MM.1S (cell line): Measurements from ENCODE around the gene ARHGEF6.

Experiments used
- DNase-seq: peaks from one replicate; pipeline ENCODE4 v3.0.0-alpha.2; 2015
- H2AFZ ChIP-seq: fragments of 300-600 bp; sonication (generic); 2 replicates; pipeline ENCODE4 v1.6.0; 2016; ENCODE audit warnings: antibody characterized with exemption, low read length
- H3F3A ChIP-seq: fragments of 300-600 bp; sonication (generic); 2 replicates; pipeline ENCODE4 v1.6.1; 2016; ENCODE audit warnings: mild to moderate bottlenecking, antibody characterized with exemption, low read length, moderate library complexity, mixed read lengths; ENCODE audit not compliant: insufficient read depth
- H3K27ac ChIP-seq: fragments of 300-600 bp; sonication (generic); 2 replicates; pipeline ENCODE4 v1.5.1; 2016; ENCODE audit warnings: mild to moderate bottlenecking, low read length
- H3K27me3 ChIP-seq: fragments of 300-600 bp; sonication (generic); replicated peaks from 2 replicates; pipeline ENCODE4 v1.6.0; 2016; ENCODE audit warnings: low read length; ENCODE audit not compliant: insufficient read depth
- H3K36me3 ChIP-seq: fragments of 300-600 bp; sonication (generic); replicated peaks from 2 replicates; pipeline ENCODE4 v1.6.1; 2016; ENCODE audit warnings: mild to moderate bottlenecking, low read length, mixed read lengths; ENCODE audit not compliant: insufficient read depth
- H3K4me1 ChIP-seq: fragments of 300-600 bp; sonication (generic); 2 replicates; pipeline ENCODE4 v1.6.1; 2016; ENCODE audit warnings: low read length, mixed read lengths
- H3K4me2 ChIP-seq: fragments of 300-600 bp; sonication (generic); 2 replicates; pipeline ENCODE4 v1.6.0; 2016; ENCODE audit warnings: low read depth, low read length
- H3K4me3 ChIP-seq: fragments of 300-600 bp; sonication (generic); 2 replicates; pipeline ENCODE4 v1.5.1; 2016; ENCODE audit warnings: low read length, mixed read lengths
- H3K79me2 ChIP-seq: fragments of 300-600 bp; sonication (generic); 2 replicates; pipeline ENCODE4 v1.6.1; 2016; ENCODE audit warnings: mixed run types, low read length, mixed read lengths
- H3K9ac ChIP-seq: fragments of 300-600 bp; sonication (generic); 2 replicates; pipeline ENCODE4 v1.6.1; 2016; ENCODE audit warnings: low read length, mixed read lengths
- H3K9me2 ChIP-seq: fragments of 300-600 bp; sonication (generic); replicated peaks from 2 replicates; pipeline ENCODE4 v1.6.1; 2016; ENCODE audit warnings: mild to moderate bottlenecking, low read length, mixed read lengths; ENCODE audit not compliant: insufficient read depth
- H3K9me3 ChIP-seq: fragments of 300-600 bp; sonication (generic); replicated peaks from 2 replicates; pipeline ENCODE4 v1.6.1; 2016; ENCODE audit warnings: mild to moderate bottlenecking, low read length, mixed read lengths; ENCODE audit not compliant: insufficient read depth
- H4K20me1 ChIP-seq: fragments of 300-600 bp; sonication (generic); 2 replicates; pipeline ENCODE4 v1.6.1; 2016; ENCODE audit warnings: mild to moderate bottlenecking, low read length, moderate library complexity, mixed read lengths; ENCODE audit not compliant: insufficient read depth
- EZH2 ChIP-seq: fragments of 300-600 bp; sonication (generic); optimal IDR thresholded peaks from 2 replicates; pipeline ENCODE3; 2017; ENCODE audit warnings: low read depth, mild to moderate bottlenecking, antibody characterized with exemption, low read length, mixed read lengths
- EZH2phosphoT487 ChIP-seq: fragments of 300-600 bp; sonication (generic); IDR thresholded peaks from 2 replicates; pipeline ENCODE4 v1.6.1; 2018; ENCODE audit warnings: antibody characterized with exemption, low read length
- TF ChIP-seq, protein P1 (sequence below): fragments of 300-600 bp; sonication (generic); IDR thresholded peaks from 2 replicates; pipeline ENCODE4 v1.5.1; 2016; ENCODE audit warnings: antibody characterized with exemption, low read length, mixed read lengths

The ARHGEF6 gene

DNA sequence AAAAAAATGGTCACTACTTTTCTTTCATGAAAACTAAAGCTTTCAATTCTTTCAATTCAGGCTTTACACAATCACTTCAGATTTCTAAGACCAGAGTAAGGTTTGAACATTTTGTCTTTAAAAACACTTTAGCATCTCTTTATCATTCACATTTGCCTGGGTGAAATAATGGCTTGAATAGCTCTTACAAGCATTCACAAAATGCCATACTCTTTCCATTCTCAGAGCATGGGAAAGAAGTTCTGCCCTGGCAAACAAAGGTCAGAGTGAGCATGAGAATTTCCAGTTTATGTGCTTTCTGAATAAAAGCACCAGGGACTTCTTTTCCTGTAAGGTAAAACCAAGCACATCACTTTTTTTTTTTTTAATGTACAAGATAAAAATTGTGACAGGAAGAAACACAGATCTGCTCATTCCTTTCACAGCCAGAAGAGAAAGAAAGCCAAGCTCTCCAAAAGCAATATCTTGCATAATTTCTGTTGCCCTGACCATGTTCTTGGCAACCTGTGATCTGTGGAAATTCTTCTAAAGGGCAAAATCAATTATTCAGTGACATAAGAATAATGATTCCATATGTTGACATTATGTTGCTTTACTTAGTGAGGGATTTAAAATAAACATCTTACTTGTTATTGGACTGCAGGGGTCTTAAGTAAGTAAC is 68.0 kb downstream of the ARHGEF6 start:
- no peak for DNase-seq
- Histone ChIP-seq H3K36me3 (no peaks in the 10 kb centered on the region), H3K4me3 (no peak overlapping the region), H3K9me3 (no peaks in the 10 kb centered on the region), H3K79me2 (no peaks in the 10 kb centered on the region), H3K4me2 (no peak overlapping the region), H4K20me1 (no peaks in the 10 kb centered on the region), H3K9me2 (no peaks in the 10 kb centered on the region), H2AFZ (no peak overlapping the region), H3K27ac (no peak overlapping the region), H3K27me3 (no peaks in the 10 kb centered on the region), H3K9ac (no peak overlapping the region), H3F3A (peaks cover 10% of the 10 kb centered on the region; the same call in 1 of the 2 replicates), H3K4me1 (peaks cover 41% of the 10 kb centered on the region)
- TF ChIP-seq EZH2 (no peak), EZH2phosphoT487 (no peak)
- TF ChIP-seq, protein P1, sequence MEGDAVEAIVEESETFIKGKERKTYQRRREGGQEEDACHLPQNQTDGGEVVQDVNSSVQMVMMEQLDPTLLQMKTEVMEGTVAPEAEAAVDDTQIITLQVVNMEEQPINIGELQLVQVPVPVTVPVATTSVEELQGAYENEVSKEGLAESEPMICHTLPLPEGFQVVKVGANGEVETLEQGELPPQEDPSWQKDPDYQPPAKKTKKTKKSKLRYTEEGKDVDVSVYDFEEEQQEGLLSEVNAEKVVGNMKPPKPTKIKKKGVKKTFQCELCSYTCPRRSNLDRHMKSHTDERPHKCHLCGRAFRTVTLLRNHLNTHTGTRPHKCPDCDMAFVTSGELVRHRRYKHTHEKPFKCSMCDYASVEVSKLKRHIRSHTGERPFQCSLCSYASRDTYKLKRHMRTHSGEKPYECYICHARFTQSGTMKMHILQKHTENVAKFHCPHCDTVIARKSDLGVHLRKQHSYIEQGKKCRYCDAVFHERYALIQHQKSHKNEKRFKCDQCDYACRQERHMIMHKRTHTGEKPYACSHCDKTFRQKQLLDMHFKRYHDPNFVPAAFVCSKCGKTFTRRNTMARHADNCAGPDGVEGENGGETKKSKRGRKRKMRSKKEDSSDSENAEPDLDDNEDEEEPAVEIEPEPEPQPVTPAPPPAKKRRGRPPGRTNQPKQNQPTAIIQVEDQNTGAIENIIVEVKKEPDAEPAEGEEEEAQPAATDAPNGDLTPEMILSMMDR, result no peak

DNA sequence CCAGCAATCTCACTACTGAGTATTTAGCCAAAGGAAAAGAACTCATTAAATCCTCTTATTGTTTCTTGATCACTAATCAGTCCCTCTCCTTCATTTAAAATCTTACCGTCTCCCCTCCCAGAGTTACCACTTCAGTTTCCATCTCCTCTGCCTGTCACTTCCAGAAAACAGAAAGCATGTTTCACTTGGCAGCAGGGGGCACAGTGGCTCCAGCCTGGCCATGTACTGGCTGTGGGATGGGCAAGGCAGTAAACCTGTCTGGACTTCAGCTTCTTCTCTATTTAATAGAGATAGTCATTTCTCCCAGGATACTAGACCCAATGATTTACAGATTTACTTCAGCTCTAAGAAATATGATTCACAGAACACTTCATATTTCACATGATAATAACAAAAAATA is 69.6 kb downstream of the ARHGEF6 start:
- H3K9ac ChIP-seq, result no peak overlapping the region
- no peaks in the 10 kb centered on the region for H3K36me3 ChIP-seq
- H3K27ac ChIP-seq, result peak overlapping the region; percentile 69; the same call in 1 of the 2 replicates
- no peak overlapping the region for H2AFZ ChIP-seq
- H3F3A ChIP-seq, result peaks cover 10% of the 10 kb centered on the region; the same call in 1 of the 2 replicates
- no peak overlapping the region for H3K4me3 ChIP-seq
- H3K27me3 ChIP-seq, result no peaks in the 10 kb centered on the region
- H3K9me2 ChIP-seq, result no peaks in the 10 kb centered on the region
- H3K4me2 ChIP-seq, result peak overlapping the region; percentile 39; the same call in 1 of the 2 replicates
- no peaks in the 10 kb centered on the region for H4K20me1 ChIP-seq
- peaks cover 24% of the 10 kb centered on the region for H3K4me1 ChIP-seq
- no peaks in the 10 kb centered on the region for H3K9me3 ChIP-seq
- DNase-seq, result peak; percentile 59
- H3K79me2 ChIP-seq, result no peaks in the 10 kb centered on the region
- TF ChIP-seq, protein P1, result peak; percentile 67
- TF ChIP-seq EZH2, result no peak

DNA sequence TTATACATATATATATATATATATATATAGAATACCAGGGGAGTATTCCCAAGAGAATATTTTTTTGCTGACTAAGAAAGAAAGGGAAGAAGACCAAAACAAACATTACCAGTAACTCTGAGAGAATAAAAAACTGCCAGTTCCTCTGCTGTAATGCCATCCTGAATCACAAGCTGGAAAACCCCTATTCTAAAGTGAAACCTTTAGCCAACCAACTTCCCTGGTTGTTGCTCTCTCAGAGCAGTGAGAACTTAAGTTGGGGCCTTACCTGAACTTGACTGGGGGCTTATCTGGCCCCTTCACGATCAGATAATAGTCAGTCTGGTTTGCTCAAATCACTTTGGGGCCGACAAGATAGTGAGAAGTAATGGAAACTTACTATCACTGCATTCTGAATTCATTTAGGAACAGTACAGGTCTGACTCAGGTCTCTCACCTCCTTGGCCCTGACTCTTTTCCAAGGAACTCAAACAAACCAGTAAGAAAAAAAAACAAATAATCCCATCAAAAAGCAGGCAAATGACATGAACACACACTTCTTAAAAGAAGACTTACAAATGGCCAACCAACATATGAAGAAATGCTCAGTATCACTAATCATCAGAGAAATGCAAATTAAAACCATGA is 70.3 kb downstream of the ARHGEF6 start:
- TF ChIP-seq, protein P1, result no peak
- TF ChIP-seq EZH2phosphoT487 (no peak), EZH2 (no peak)
- Histone ChIP-seq H3K4me3 (no peak overlapping the region), H3K27ac (peak overlapping the region; percentile 69), H3K4me1 (peaks cover 18% of the 10 kb centered on the region), H3K79me2 (no peaks in the 10 kb centered on the region), H3K36me3 (no peaks in the 10 kb centered on the region), H2AFZ (0 out of 2 replicates have a peak overlapping the region, but pooled peaks have one; percentile 52), H4K20me1 (no peaks in the 10 kb centered on the region), H3K4me2 (peak overlapping the region; percentile 39; the same call in 1 of the 2 replicates), H3K9ac (no peak overlapping the region), H3K9me3 (no peaks in the 10 kb centered on the region), H3F3A (peaks cover 8% of the 10 kb centered on the region; the same call in 1 of the 2 replicates), H3K27me3 (no peaks in the 10 kb centered on the region), H3K9me2 (no peaks in the 10 kb centered on the region)
- DNase-seq, result peak; percentile 77
